Suprapubic skin (tissue), 3 donors: ENCODE data around the gene MTARC2.

ENCODE experiments used
- CTCF ChIP-seq, 2 donors: fragments of 200-600 bp in 1 of 2; fragments of 450-650 bp in 1 of 2; sonication (generic) in 1 of 2; IDR thresholded peaks; one replicate each; pipeline ENCODE4 v1.5.1; 2016 to 2019; ENCODE audit warnings: antibody characterized with exemption in 2 of 2, mild to moderate bottlenecking in 1 of 2, moderate library complexity in 1 of 2
- EP300 ChIP-seq: sonication (generic); formaldehyde crosslinking; IDR thresholded peaks from one replicate; pipeline ENCODE4 v1.6.1; 2017; ENCODE audit warnings: antibody characterized with exemption
- POLR2A ChIP-seq, 2 donors: fragments of 450-650 bp; IDR thresholded peaks; one replicate each; pipeline ENCODE4 v1.6.1; 2017; ENCODE audit warnings: antibody characterized with exemption in 2 of 2, mild to moderate bottlenecking in 2 of 2, moderate library complexity in 2 of 2

- TF ChIP-seq CTCF (IDR thresholded peaks at IDR 0.05): no peak
- no peak for TF ChIP-seq POLR2A (IDR thresholded peaks at IDR 0.05)
- no peak for TF ChIP-seq EP300
These were observed 79.5 kb downstream of the MTARC2 start for GRCh38 chr1:220827445-220828178.
